HG03039 (cell line): Measurements from ENCODE around the gene DPYD.

ENCODE experiments used
- ATAC-seq: cut with Tn5 transposase; IDR thresholded peaks from one replicate; pipeline ENCODE4 v1.9.1; 2021; ENCODE audit warnings: mild to moderate bottlenecking, moderate library complexity; ENCODE audit not compliant: unreplicated experiment

Gene DPYD

GRCh38 chr1:97844552-97845089 lies 76.2 kb downstream of the DPYD start:
- no peak for ATAC-seq

- no peak for ATAC-seq
Observed at GRCh38 chr1:97841338-97841737, 79.5 kb downstream of the DPYD start.

- no peak for ATAC-seq
Observed at GRCh38 chr1:97837161-97837560, 83.7 kb downstream of the DPYD start.

GRCh38 chr1:97834899-97835298 lies 85.9 kb downstream of the DPYD start:
- no peak for ATAC-seq

GRCh38 chr1:97833881-97834280 lies 87.0 kb downstream of the DPYD start:
- ATAC-seq, result no peak

- no peak for ATAC-seq
Observed at GRCh38 chr1:97832481-97832880, 88.4 kb downstream of the DPYD start.

GRCh38 chr1:97827887-97828286 lies 92.9 kb downstream of the DPYD start:
- no peak for ATAC-seq

GRCh38 chr1:97826820-97827219 lies 94.0 kb downstream of the DPYD start:
- ATAC-seq, result no peak

GRCh38 chr1:97824624-97825023 lies 96.2 kb downstream of the DPYD start:
- no peak for ATAC-seq

GRCh38 chr1:97824200-97824599 lies 96.6 kb downstream of the DPYD start:
- ATAC-seq, result no peak

GRCh38 chr1:97820470-97821188 lies 100.2 kb downstream of the DPYD start:
- ATAC-seq, result no peak

- ATAC-seq, result no peak
Observed at GRCh38 chr1:97816927-97817326, 103.9 kb downstream of the DPYD start.

GRCh38 chr1:97814804-97815203 lies 106.0 kb downstream of the DPYD start:
- ATAC-seq, result no peak

GRCh38 chr1:97814121-97814520 lies 106.7 kb downstream of the DPYD start:
- ATAC-seq, result no peak

- no peak for ATAC-seq
Observed at GRCh38 chr1:97812076-97812475, 108.8 kb downstream of the DPYD start.

- no peak for ATAC-seq
Observed at GRCh38 chr1:97806996-97807520, 113.8 kb downstream of the DPYD start.

- no peak for ATAC-seq
Observed at GRCh38 chr1:97806326-97806725, 114.5 kb downstream of the DPYD start.

GRCh38 chr1:97805093-97805492 lies 115.7 kb downstream of the DPYD start:
- ATAC-seq, result no peak

GRCh38 chr1:97803026-97803425 lies 117.8 kb downstream of the DPYD start:
- ATAC-seq, result no peak

- no peak for ATAC-seq
Observed at GRCh38 chr1:97802011-97802410, 118.8 kb downstream of the DPYD start.

- no peak for ATAC-seq
Observed at GRCh38 chr1:97797403-97798183, 123.2 kb downstream of the DPYD start.

GRCh38 chr1:97796711-97797110 lies 124.1 kb downstream of the DPYD start:
- no peak for ATAC-seq
